Choroid plexus epithelial cell (primary cell): ENCODE data around the gene NEK10.

ENCODE experiments used
- DNase-seq: peaks from one replicate; pipeline ENCODE4 v3.0.0-alpha.2; 2010; ENCODE audit warnings: low read depth
- H3K4me3 ChIP-seq: 2 replicates; pipeline ENCODE4 v1.5.1; 2011; ENCODE audit warnings: low read depth, mild to moderate bottlenecking, control low read depth, low read length, moderate library complexity
- CTCF ChIP-seq: conservative IDR thresholded peaks from 2 replicates; pipeline ENCODE4 v1.5.1; 2011; ENCODE audit warnings: low read depth, mild to moderate bottlenecking, control low read depth, inconsistent platforms, low read length, moderate library complexity

The NEK10 gene

GRCh38 chr3:27349832-27350231, 19.4 kb downstream of the NEK10 start:
- DNase-seq: no peak
- TF ChIP-seq CTCF: no peak

GRCh38 chr3:27345959-27346865, 23.0 kb downstream of the NEK10 start:
- TF ChIP-seq CTCF: no peak
- DNase-seq: no peak
- H3K4me3 ChIP-seq: no peak overlapping the region

More at GRCh38 chr3:27349832-27350231, 19.4 kb downstream of the NEK10 start:
- H3K4me3 ChIP-seq: no peak overlapping the region

GRCh38 chr3:27345493-27345892, 23.7 kb downstream of the NEK10 start:
- DNase-seq: no peak
- no peak overlapping the region for H3K4me3 ChIP-seq
- no peak for TF ChIP-seq CTCF

- DNase-seq: no peak
- no peak overlapping the region for H3K4me3 ChIP-seq
- no peak for TF ChIP-seq CTCF
These were observed 24.1 kb downstream of the NEK10 start for GRCh38 chr3:27345045-27345444.

- TF ChIP-seq CTCF: no peak
- no peak overlapping the region for H3K4me3 ChIP-seq
- no peak for DNase-seq
These were observed 25.0 kb downstream of the NEK10 start for GRCh38 chr3:27344192-27344591.

GRCh38 chr3:27342267-27342666, 26.9 kb downstream of the NEK10 start:
- no peak for TF ChIP-seq CTCF
- peak; percentile 32 for DNase-seq

GRCh38 chr3:27340534-27340933, 28.6 kb downstream of the NEK10 start:
- H3K4me3 ChIP-seq: no peak overlapping the region
- no peak for TF ChIP-seq CTCF
- DNase-seq: no peak

More at GRCh38 chr3:27342267-27342666, 26.9 kb downstream of the NEK10 start:
- no peak overlapping the region for H3K4me3 ChIP-seq
